Measurements from ENCODE around the gene EMD. TPM values are rescaled to one million over a fixed set of nuclear protein-coding genes. Genes with fewer than 3 reads are reported as not detected.
"Not testable (repeated sequence)": the region's sequence is repeated elsewhere in the genome, so short reads cannot be mapped to it uniquely, and the experiment has no call there.

Gene EMD
- total RNA-seq, 2 experiments from 2014 or later: 62.7 to 70.0 TPM

DNA sequence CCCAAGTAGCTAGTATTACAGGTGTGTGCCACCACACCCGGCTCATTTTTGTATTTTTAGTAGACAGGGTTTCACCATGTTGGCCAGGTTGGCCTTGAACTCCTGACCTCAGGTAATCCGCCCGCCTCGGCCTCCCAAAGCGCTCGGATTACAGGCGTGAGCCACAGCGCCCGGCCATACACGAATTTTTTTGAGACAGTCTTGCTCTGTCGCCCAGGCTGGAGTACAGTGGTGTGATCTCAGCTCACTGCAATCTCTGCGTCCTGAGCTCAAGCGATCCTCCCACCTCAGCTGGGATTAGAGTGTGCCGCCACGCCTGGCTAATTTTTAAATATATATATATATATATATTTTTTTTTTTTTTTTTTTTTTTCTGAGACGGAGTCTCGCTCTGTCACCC, 17.3 kb downstream of the EMD start:
- CTCF ChIA-PET; H3K27me3 Mint-ChIP-seq (ENCODE audit: low read depth); H3K9me3 Mint-ChIP-seq; DNase-seq; H3K4me3 Mint-ChIP-seq: not testable (repeated sequence)
- H3K4me1 Mint-ChIP-seq (ENCODE audit: low read depth): peaks cover 11% of the 10 kb centered on the region
- H3K27ac Mint-ChIP-seq: peak overlapping the region; percentile 100
- intact Hi-C loops (cut with micrococcal nuclease): loop anchor here (5.0 kb wide), 5 partner anchors 46 to 469 kb away; partner anchors contain the start of genes ARHGAP4, FAM50A, LAGE3 and MECP2
- peaks cover 26% of the 10 kb centered on the region for H3K36me3 Mint-ChIP-seq (ENCODE audit: low read depth)

DNA sequence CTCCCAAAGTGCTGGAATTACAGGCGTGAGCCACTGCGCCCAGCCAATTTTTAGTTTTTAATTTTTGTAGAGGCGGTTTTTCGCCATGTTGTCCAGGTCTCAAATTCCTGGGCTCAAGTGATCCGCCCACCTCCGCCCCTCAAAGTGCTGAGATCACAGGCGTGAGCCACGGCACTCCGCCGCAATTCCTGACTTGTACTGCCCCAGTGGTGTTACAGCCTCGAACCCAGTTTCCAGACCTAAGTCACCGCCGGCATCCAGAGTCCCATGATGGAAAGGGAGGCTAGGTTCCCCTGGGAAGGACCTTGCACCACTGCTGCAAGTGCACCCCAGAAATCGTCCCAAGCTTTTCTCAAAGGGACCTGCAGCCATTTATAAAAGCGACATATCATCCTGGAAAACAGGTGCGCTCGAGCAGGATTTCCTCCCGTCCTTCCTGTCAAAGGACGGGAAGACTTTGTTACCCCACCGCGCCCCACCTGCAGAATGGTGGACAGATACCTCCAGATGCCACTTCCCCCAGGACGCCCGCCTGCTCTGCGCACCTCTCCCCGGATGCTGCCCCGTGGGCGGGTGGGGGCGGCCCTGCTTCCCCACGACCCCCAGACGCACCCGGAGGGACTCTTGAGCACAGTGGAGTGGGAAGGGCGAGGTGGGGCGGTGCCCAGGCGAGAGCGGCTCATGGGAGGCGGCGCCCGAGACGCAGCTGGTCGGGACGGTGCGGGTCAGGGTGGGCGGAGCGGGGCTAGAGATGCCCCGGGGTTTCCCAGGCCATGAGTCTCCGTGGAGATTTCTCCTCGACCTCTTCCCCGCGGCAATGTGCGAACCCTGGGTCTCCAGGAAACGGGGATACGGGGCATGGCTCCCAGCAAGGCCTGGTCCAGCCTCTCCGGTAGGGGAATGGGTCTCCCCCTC, 18.1 kb downstream of the EMD start:
- Mint-ChIP-seq H3K4me1 (ENCODE audit: low read depth) (peaks cover 11% of the 10 kb centered on the region), H3K27me3 (ENCODE audit: low read depth) (no peaks in the 10 kb centered on the region), H3K36me3 (ENCODE audit: low read depth) (peaks cover 26% of the 10 kb centered on the region), H3K27ac (peak overlapping the region; percentile 100), H3K9me3 (no peaks in the 10 kb centered on the region), H3K4me3 (peak overlapping the region; percentile 94)
- CTCF ChIA-PET: interaction anchor here (1.8 to 2.8 kb wide), 2 partner anchors 13 to 137 kb away, joined by 5 to 17 read pairs; partner anchors contain the start of gene DNASE1L1
- intact Hi-C loops (cut with micrococcal nuclease): loop anchor here (5.0 kb wide), 5 partner anchors 45 to 470 kb away; partner anchors contain the start of genes ARHGAP4, FAM50A, LAGE3 and MECP2
- peak; percentile 57 for DNase-seq

GRCh38 chrX:154397888-154398667, 19.0 kb downstream of the EMD start, which contains the start of gene RPL10:
Gene RPL10, plus strand, starts transcription at chrX:154398377. Its CDS starts 143 bp downstream, at chrX:154398520.
- no peaks in the 10 kb centered on the region for H3K9me3 Mint-ChIP-seq
- CTCF ChIA-PET: interaction anchor here (1.8 to 2.8 kb wide), 3 partner anchors 12 to 136 kb away, joined by 5 to 17 read pairs (median 8); partner anchors contain the start of genes DNASE1L1 and SLC10A3
- peak within 1 kb of the TSS; percentile 100 for H3K27ac Mint-ChIP-seq
- DNase-seq: peak; percentile 91
- intact Hi-C loops (cut with micrococcal nuclease): loop anchor here (1.0 to 5.0 kb wide), 9 partner anchors 13 to 471 kb away; partner anchors contain the start of genes ARHGAP4, ATP6AP1, FAM50A and LAGE3
- H3K4me1 Mint-ChIP-seq (ENCODE audit: low read depth): peaks cover 11% of the 10 kb centered on the region
- H3K4me3 Mint-ChIP-seq: peak within 1 kb of the TSS; percentile 94
- peaks cover 26% of the 10 kb centered on the region for H3K36me3 Mint-ChIP-seq (ENCODE audit: low read depth)
- no peaks in the 10 kb centered on the region for H3K27me3 Mint-ChIP-seq (ENCODE audit: low read depth)

- intact Hi-C loops (cut with micrococcal nuclease): loop anchor here (1.0 to 5.0 kb wide), 9 partner anchors 12 to 472 kb away; partner anchors contain the start of genes ARHGAP4, ATP6AP1, FAM50A and LAGE3
- Mint-ChIP-seq H3K27me3 (ENCODE audit: low read depth) (no peaks in the 10 kb centered on the region), H3K27ac (peak overlapping the region; percentile 100)
Observed at GRCh38 chrX:154398668-154399526, 19.8 kb downstream of the EMD start.

GRCh38 chrX:154399527-154400368, 20.7 kb downstream of the EMD start:
- intact Hi-C loops (cut with micrococcal nuclease): loop anchor here (5.0 kb wide), 5 partner anchors 43 to 472 kb away; partner anchors contain the start of genes ARHGAP4, FAM50A, LAGE3 and MECP2
- H3K9me3 Mint-ChIP-seq: no peaks in the 10 kb centered on the region
- peak overlapping the region; percentile 100 for H3K27ac Mint-ChIP-seq
- peak overlapping the region; percentile 94 for H3K4me3 Mint-ChIP-seq
- peak; percentile 38 for DNase-seq
- CTCF ChIA-PET: interaction anchor here (1.1 to 2.8 kb wide), 4 partner anchors 10 to 143 kb away, joined by 3 to 17 read pairs (median 8); partner anchors contain the start of genes DNASE1L1 and SLC10A3
- H3K36me3 Mint-ChIP-seq (ENCODE audit: low read depth): peaks cover 26% of the 10 kb centered on the region
- no peaks in the 10 kb centered on the region for H3K27me3 Mint-ChIP-seq (ENCODE audit: low read depth)
- H3K4me1 Mint-ChIP-seq (ENCODE audit: low read depth): peaks cover 11% of the 10 kb centered on the region

More at GRCh38 chrX:154398668-154399526, 19.8 kb downstream of the EMD start:
- Mint-ChIP-seq H3K9me3 (no peaks in the 10 kb centered on the region), H3K4me1 (ENCODE audit: low read depth) (peaks cover 11% of the 10 kb centered on the region), H3K36me3 (ENCODE audit: low read depth) (peaks cover 26% of the 10 kb centered on the region), H3K4me3 (peak overlapping the region; percentile 94)
- CTCF ChIA-PET: interaction anchor here (0.6 to 2.8 kb wide), 5 partner anchors 11 to 135 kb away, joined by 4 to 17 read pairs (median 7); partner anchors contain the start of genes ATP6AP1, DNASE1L1 and SLC10A3
- DNase-seq: peak; percentile 90

DNA sequence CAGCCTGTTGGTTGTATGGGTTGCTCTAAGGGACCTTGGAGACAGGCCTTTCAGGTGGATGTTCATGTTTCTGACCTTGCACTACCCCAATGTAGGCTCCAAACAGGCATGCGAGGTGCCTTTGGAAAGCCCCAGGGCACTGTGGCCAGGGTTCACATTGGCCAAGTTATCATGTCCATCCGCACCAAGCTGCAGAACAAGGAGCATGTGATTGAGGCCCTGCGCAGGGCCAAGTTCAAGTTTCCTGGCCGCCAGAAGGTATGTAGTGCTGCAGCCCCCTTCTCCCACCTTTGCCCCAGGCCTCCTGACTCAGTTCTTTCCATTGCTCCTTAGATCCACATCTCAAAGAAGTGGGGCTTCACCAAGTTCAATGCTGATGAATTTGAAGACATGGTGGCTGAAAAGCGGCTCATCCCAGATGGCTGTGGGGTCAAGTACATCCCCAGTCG, 21.3 kb downstream of the EMD start:
- CTCF ChIA-PET: interaction anchor here (1.1 to 2.8 kb wide), 3 partner anchors 9 to 142 kb away, joined by 3 to 17 read pairs (median 7); partner anchors contain the start of gene DNASE1L1
- intact Hi-C loops (cut with micrococcal nuclease); H3K27me3 Mint-ChIP-seq (ENCODE audit: low read depth); H3K9me3 Mint-ChIP-seq; DNase-seq: not testable (repeated sequence)
- peak overlapping the region; percentile 100 for H3K27ac Mint-ChIP-seq
- H3K4me3 Mint-ChIP-seq: peak overlapping the region; percentile 94
- peaks cover 26% of the 10 kb centered on the region for H3K36me3 Mint-ChIP-seq (ENCODE audit: low read depth)
- H3K4me1 Mint-ChIP-seq (ENCODE audit: low read depth): peaks cover 11% of the 10 kb centered on the region

- peaks cover 26% of the 10 kb centered on the region for H3K36me3 Mint-ChIP-seq (ENCODE audit: low read depth)
- no peaks in the 10 kb centered on the region for H3K9me3 Mint-ChIP-seq
- H3K27me3 Mint-ChIP-seq (ENCODE audit: low read depth): no peaks in the 10 kb centered on the region
- CTCF ChIA-PET: interaction anchor here (1.1 kb wide), 1 partner anchor 141 kb away, joined by 3 read pairs; no protein-coding TSS in a partner anchor
- peaks cover 11% of the 10 kb centered on the region for H3K4me1 Mint-ChIP-seq (ENCODE audit: low read depth)
- no peak overlapping the region for H3K4me3 Mint-ChIP-seq
- H3K27ac Mint-ChIP-seq: peak overlapping the region; percentile 46
- intact Hi-C loops (cut with micrococcal nuclease): no loop called here
- no peak for DNase-seq
Observed at GRCh38 chrX:154401045-154401799, 22.1 kb downstream of the EMD start.

- peaks cover 9% of the 10 kb centered on the region for H3K4me1 Mint-ChIP-seq (ENCODE audit: low read depth)
- CTCF ChIA-PET: no interaction called here
- H3K36me3 Mint-ChIP-seq (ENCODE audit: low read depth): peaks cover 26% of the 10 kb centered on the region
- DNase-seq: no peak
- no peak overlapping the region for H3K4me3 Mint-ChIP-seq
- H3K9me3 Mint-ChIP-seq: no peaks in the 10 kb centered on the region
- no peak overlapping the region for H3K27ac Mint-ChIP-seq
- intact Hi-C loops (cut with micrococcal nuclease): no loop called here
- H3K27me3 Mint-ChIP-seq (ENCODE audit: low read depth): no peaks in the 10 kb centered on the region
Observed at GRCh38 chrX:154401918-154402621, 23.0 kb downstream of the EMD start.

GRCh38 chrX:154402622-154403127, 23.6 kb downstream of the EMD start:
- H3K4me1 Mint-ChIP-seq (ENCODE audit: low read depth): peaks cover 9% of the 10 kb centered on the region
- intact Hi-C loops (cut with micrococcal nuclease): no loop called here
- peaks cover 26% of the 10 kb centered on the region for H3K36me3 Mint-ChIP-seq (ENCODE audit: low read depth)
- no peaks in the 10 kb centered on the region for H3K9me3 Mint-ChIP-seq
- H3K27ac Mint-ChIP-seq: no peak overlapping the region
- H3K4me3 Mint-ChIP-seq: no peak overlapping the region
- CTCF ChIA-PET: no interaction called here
- H3K27me3 Mint-ChIP-seq (ENCODE audit: low read depth): no peaks in the 10 kb centered on the region
- DNase-seq: no peak

Measured in activated naive CD4-positive, alpha-beta T cell treated with anti-CD3 and anti-CD28 coated beads for 36 hours (primary cell).